Measurements from ENCODE around the gene CCNQ. TPM values are rescaled to one million over a fixed set of nuclear protein-coding genes. Genes with fewer than 3 reads are reported as not detected.

Gene CCNQ
- total RNA-seq, 1 experiment from 2014 or later: 20.3 TPM

DNA sequence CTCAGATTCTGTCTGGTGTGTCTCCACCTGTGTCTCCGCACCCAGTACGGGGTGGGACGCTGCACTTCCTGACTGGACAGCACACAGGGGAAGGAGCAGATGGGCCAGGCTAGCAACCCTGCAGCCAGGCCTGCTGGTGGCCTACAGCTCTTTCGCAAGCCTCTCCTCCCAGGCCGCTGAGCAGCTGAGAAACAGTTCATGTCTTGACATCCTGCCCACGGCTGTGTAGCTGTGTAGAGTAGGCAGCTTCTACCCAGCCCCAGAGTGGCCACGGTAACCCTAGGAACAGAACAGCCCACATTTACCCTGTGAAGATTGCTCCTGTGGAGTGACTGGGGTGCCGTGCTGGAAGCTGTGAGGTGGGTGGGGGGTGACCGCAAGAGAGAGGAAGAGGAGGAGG is 38.9 kb downstream of the CCNQ start:
- Histone ChIP-seq H3K4me3 (replicated peaks in 1 of 2; ENCODE audit: low read depth in 1 of 2, low read length in 2 of 2) (no peak overlapping the region), H3K9ac (ENCODE audit: low read length) (no peak overlapping the region), H3K9me2 (ENCODE audit: insufficient read depth) (no peaks in the 10 kb centered on the region), H3K79me2 (ENCODE audit: insufficient read depth, low read length) (no peaks in the 10 kb centered on the region), H3K27me3 (ENCODE audit: insufficient read depth, low read length) (no peaks in the 10 kb centered on the region), H3K9me3 (ENCODE audit: control insufficient read depth in 1 of 2, insufficient read depth in 1 of 2, low read depth in 1 of 2, low read length in 2 of 2) (no peaks in the 10 kb centered on the region), H3K4me2 (ENCODE audit: low read length) (no peak overlapping the region), H3K36me3 (ENCODE audit: control insufficient read depth in 1 of 2, insufficient read depth in 2 of 2, low read length in 2 of 2) (no peaks in the 10 kb centered on the region), H3K4me1 (ENCODE audit: control insufficient read depth in 1 of 2, insufficient read depth in 2 of 2, low read length in 2 of 2) (no peaks in the 10 kb centered on the region), H3K27ac (ENCODE audit: low read depth, low read length) (no peak overlapping the region), H4K20me1 (ENCODE audit: insufficient read depth) (no peaks in the 10 kb centered on the region), H2AFZ (ENCODE audit: low read depth, low read length, poor library complexity, severe bottlenecking) (no peak overlapping the region)
- ChIA-PET CTCF (no interaction called here), RAD21 (ENCODE audit: low non-redundant PET in 1 of 2, low total read pairs in 2 of 2, uncharacterized antibody in 2 of 2, unreplicated experiment in 2 of 2) (no interaction called here), POLR2A (no interaction called here)
- TF ChIP-seq, protein P1, sequence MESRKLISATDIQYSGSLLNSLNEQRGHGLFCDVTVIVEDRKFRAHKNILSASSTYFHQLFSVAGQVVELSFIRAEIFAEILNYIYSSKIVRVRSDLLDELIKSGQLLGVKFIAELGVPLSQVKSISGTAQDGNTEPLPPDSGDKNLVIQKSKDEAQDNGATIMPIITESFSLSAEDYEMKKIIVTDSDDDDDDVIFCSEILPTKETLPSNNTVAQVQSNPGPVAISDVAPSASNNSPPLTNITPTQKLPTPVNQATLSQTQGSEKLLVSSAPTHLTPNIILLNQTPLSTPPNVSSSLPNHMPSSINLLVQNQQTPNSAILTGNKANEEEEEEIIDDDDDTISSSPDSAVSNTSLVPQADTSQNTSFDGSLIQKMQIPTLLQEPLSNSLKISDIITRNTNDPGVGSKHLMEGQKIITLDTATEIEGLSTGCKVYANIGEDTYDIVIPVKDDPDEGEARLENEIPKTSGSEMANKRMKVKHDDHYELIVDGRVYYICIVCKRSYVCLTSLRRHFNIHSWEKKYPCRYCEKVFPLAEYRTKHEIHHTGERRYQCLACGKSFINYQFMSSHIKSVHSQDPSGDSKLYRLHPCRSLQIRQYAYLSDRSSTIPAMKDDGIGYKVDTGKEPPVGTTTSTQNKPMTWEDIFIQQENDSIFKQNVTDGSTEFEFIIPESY (IDR thresholded peaks at IDR 0.05; ENCODE audit: extremely low read depth, insufficient replicate concordance, low read length): no peak
- TF ChIP-seq EZH2phosphoT487 (IDR thresholded peaks at IDR 0.05; ENCODE audit: borderline replicate concordance) (no peak), RAD21 (IDR thresholded peaks at IDR 0.05; ENCODE audit: low read depth) (no peak), JUND (IDR thresholded peaks at IDR 0.05) (no peak), ZNF274 (IDR thresholded peaks at IDR 0.05; ENCODE audit: low read depth, low read length) (no peak), EGR1 (IDR thresholded peaks at IDR 0.05; ENCODE audit: low read depth) (no peak), FOSL1 (IDR thresholded peaks at IDR 0.05; ENCODE audit: low read depth) (no peak), SRF (IDR thresholded peaks at IDR 0.05; ENCODE audit: low read depth) (no peak), CBX3 (IDR thresholded peaks at IDR 0.05; ENCODE audit: low read depth) (no peak), POLR2AphosphoS5 (IDR thresholded peaks at IDR 0.05; ENCODE audit: low read depth, low read length) (no peak), REST (IDR thresholded peaks at IDR 0.05; ENCODE audit: low read depth) (no peak), ZFX (IDR thresholded peaks at IDR 0.05) (no peak)
- TF ChIP-seq, protein P2, sequence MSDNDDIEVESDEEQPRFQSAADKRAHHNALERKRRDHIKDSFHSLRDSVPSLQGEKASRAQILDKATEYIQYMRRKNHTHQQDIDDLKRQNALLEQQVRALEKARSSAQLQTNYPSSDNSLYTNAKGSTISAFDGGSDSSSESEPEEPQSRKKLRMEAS (IDR thresholded peaks at IDR 0.05): no peak
- TF ChIP-seq, protein P3, sequence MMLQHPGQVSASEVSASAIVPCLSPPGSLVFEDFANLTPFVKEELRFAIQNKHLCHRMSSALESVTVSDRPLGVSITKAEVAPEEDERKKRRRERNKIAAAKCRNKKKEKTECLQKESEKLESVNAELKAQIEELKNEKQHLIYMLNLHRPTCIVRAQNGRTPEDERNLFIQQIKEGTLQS (IDR thresholded peaks at IDR 0.05): no peak
- TF ChIP-seq, protein P4, sequence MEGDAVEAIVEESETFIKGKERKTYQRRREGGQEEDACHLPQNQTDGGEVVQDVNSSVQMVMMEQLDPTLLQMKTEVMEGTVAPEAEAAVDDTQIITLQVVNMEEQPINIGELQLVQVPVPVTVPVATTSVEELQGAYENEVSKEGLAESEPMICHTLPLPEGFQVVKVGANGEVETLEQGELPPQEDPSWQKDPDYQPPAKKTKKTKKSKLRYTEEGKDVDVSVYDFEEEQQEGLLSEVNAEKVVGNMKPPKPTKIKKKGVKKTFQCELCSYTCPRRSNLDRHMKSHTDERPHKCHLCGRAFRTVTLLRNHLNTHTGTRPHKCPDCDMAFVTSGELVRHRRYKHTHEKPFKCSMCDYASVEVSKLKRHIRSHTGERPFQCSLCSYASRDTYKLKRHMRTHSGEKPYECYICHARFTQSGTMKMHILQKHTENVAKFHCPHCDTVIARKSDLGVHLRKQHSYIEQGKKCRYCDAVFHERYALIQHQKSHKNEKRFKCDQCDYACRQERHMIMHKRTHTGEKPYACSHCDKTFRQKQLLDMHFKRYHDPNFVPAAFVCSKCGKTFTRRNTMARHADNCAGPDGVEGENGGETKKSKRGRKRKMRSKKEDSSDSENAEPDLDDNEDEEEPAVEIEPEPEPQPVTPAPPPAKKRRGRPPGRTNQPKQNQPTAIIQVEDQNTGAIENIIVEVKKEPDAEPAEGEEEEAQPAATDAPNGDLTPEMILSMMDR (IDR thresholded peaks at IDR 0.05 in 2 of 3, conservative IDR thresholded peaks at IDR 0.05 in 1 of 3; ENCODE audit: borderline replicate concordance in 1 of 3, insufficient read depth in 1 of 3, low read depth in 2 of 3, low read length in 2 of 3): no peak
- ATAC-seq (no peak), DNase-seq (ENCODE audit: low read depth, low spot score) (no peak)
- BruUV-seq (replicated peaks): no TSS peak
- intact Hi-C loops (cut with micrococcal nuclease): loop anchor here (5.0 kb wide), 1 partner anchor 147 kb away; no protein-coding TSS in a partner anchor
